Upper lobe of left lung (tissue), 4 donors: Measurements from ENCODE around the gene LAMA3.

Experiments
- CTCF ChIP-seq, 6 experiments: fragments of 450-650 bp in 4 of 6; fragments of 200-600 bp in 2 of 6; sonication (generic) in 2 of 6; IDR thresholded peaks; one replicate each; pipeline ENCODE4 v1.5.1; 2016 to 2019; ENCODE audit warnings: antibody characterized with exemption in 6 of 6
- POLR2A ChIP-seq, 4 donors: fragments of 450-650 bp; IDR thresholded peaks; one replicate each; pipeline ENCODE4 v1.5.1; 2016 to 2017; ENCODE audit warnings: antibody characterized with exemption in 4 of 4, mild to moderate bottlenecking in 2 of 4
- POLR2AphosphoS5 ChIP-seq, 2 donors: sonication (generic); formaldehyde crosslinking; IDR thresholded peaks; one replicate each; pipeline ENCODE4 v1.5.1; 2017; ENCODE audit warnings: antibody characterized with exemption in 2 of 2

DNA sequence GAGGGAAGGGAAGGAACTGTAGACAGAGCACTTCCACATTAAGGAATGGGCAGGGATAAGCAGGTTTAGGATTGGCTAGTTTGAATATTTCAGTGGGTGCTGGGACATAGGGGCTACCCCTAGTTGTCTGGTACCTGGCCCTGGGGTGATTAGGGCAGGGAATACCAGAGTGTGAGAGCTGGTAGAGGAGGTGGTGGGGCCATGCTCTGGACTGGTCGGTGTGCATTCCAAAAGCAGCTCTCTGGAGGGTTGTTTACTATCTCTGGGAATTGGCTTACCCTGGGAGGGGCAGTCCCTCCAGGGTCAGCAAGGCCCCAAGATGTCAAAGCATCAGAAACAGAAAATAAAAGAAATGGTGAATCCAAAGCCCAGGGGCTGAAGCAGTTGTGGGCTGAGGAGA is 103.8 kb downstream of the LAMA3 start:
- TF ChIP-seq CTCF (IDR thresholded peaks at IDR 0.05), result no peak
- no peak for TF ChIP-seq POLR2A (IDR thresholded peaks at IDR 0.05)
- TF ChIP-seq POLR2AphosphoS5 (IDR thresholded peaks at IDR 0.05), result no peak
